ENCODE data around the gene SELENOW.
A peak's percentile ranks its signal among the peaks of the same experiment; 100 is the strongest.
"Not testable (repeated sequence)": the region's sequence is repeated elsewhere in the genome, so short reads cannot be mapped to it uniquely, and the experiment has no call there.

SELENOW gene

DNA sequence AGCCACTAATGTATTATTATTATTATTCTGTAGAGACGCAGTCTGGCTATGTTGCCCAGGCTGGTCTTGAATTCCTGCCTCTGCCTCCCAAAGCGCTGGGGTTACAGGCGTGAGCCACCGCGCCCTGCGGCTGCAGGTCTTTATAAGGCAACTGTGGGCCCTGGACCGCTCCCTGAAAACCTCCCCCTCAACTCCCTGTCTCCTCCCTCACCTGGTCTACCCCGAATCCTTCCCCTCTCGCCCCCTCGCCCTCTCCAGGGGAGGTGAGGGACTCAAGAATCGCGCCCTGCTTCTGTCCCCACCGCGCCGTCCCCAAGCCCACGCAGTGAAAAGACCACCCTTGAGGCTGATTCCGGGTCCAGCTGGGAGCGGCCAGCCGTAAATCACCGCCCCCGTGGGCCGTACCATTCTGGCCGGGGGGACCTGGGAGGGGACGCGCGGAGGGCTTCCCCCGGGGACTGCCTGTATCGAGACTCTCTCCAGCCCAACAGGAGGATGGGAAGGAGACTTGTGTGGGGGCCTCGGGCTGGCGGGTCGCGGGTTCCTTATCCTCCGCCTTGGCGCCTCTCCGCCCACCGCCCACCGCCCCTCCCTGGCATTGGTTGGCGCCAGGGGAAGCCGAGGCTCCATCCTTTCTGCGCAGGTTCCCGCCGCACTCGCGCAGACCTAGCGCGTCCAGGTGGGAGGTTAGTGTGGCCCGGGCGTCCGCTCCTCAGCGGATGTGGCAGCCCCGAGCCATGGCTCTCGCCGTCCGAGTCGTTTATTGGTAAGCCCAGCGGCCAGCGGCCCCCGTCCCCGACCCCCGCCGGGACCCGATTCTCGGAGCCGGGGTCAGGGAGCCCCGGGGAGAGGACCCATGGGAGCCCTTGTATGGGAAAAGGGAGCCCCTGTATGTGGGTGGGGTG lies at the start of gene SELENOW:
TSS of gene SELENOW (plus strand) at position 655 of the 905 bp plus-strand sequence. CDS start at position 738, 83 bp downstream.
- DNase-seq (ENCODE audit: low read depth, low spot score) = peak; percentile 34

GRCh38 chr19:47729468-47729798 lies 49.1 kb upstream of the SELENOW start:
- DNase-seq (ENCODE audit: low read depth, low spot score) = no peak

DNA sequence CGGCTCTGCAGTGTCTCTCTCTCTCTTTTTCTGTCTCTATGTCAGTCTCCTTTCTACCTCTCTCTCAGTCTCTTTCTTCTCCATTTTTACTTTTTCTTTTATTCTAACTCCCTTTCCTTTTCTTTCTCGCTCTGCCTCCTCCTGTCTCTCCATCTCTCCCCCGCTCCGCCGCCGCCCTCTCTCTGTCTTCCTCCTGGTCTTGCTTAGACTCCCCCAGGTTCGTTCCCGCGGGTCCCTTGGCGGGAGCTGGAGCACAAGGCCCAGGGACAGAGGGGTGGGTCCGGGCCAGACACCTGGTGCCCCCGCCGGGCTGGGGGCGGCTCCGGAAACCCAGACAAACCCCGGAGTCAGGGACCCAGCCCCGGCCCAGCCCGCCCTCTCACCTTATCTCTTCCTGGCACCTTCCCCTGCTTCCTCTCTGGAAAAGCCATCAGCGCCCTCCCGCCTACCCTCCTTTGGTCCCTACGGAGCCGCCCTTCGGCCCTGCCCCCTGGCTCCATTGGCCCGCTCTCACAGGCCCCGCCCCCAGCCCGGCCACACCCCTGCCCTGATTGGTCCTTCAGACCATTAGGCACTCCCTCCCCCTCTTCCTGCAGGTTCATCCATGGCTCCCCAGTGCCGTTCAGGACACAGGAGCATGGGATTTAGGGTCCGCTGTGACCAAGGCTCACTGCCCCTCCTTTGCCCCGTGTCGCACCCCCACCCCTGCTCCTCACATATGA lies 48.5 kb upstream of the SELENOW start:
- DNase-seq (ENCODE audit: low read depth, low spot score) = no peak

- DNase-seq (ENCODE audit: low read depth, low spot score) = no peak
Measured at GRCh38 chr19:47730521-47730889, 48.0 kb upstream of the SELENOW start.

DNA sequence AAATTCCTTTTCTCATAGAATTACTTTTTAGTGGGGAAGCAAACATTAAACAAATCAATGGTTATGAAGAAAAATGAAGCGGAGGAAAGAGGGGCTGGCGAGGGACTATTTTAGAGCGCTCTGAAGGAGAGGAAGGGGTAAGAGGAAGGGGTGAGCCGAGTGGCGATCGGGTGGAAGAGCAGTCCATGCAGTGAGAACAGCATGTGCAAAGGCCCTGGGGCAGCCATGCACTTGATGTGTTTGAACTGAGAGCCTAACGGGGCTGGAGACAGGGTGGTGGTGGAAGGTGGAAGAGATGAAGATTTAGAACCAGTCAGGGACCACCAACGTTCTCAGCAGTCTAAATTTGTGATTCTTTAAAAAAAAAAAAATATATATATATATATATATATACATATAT lies 47.6 kb upstream of the SELENOW start:
- DNase-seq (ENCODE audit: low read depth, low spot score) = no peak

GRCh38 chr19:47735131-47735530 lies 43.4 kb upstream of the SELENOW start:
- DNase-seq (ENCODE audit: low read depth, low spot score) = no peak

DNA sequence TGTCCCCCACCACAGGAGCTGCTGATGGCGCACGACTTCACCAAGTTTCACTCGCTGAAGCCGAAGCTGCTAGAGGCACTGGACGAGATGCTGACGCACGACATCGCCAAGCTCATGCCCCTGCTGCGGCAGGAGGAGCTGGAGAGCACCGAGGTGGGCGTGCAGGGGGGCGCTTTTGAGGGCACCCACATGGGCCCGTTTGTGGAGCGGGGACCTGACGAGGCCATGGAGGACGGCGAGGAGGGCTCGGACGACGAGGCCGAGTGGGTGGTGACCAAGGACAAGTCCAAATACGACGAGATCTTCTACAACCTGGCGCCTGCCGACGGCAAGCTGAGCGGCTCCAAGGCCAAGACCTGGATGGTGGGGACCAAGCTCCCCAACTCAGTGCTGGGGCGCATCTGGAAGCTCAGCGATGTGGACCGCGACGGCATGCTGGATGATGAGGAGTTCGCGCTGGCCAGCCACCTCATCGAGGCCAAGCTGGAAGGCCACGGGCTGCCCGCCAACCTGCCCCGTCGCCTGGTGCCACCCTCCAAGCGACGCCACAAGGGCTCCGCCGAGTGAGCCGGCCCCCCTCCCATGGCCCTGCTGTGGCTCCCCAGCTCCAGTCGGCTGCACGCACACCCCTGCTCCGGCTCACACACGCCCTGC lies 37.5 kb upstream of the SELENOW start:
- no peak for DNase-seq (ENCODE audit: low read depth, low spot score)

DNA sequence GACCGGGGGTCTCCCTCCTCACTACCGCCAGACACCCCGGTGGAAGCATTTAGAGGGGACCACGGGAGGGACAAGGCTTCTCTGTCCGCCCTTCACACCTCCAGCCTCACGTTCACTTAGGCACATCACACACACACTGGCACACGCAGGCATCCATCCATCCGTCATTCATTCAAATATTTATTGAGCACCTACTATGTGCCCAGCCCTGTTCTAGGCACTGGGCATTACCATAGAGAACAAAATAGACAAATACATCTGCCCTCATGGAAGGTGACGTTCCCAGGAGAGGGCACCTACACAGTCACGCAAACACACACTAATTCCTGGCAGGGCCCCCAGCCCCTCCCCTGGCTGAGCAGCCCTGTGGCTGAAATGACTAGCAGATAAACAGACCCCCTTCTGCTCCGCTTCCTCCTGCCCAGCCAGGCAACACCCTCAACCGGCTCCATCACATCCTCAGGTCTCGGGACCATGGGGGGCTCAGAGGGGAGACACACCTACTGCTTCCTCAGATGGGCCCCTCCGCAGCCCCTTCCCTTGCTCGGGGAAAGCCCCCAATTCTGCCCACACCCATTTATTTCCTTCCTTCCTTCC lies 36.9 kb upstream of the SELENOW start:
- no peak for DNase-seq (ENCODE audit: low read depth, low spot score)

DNA sequence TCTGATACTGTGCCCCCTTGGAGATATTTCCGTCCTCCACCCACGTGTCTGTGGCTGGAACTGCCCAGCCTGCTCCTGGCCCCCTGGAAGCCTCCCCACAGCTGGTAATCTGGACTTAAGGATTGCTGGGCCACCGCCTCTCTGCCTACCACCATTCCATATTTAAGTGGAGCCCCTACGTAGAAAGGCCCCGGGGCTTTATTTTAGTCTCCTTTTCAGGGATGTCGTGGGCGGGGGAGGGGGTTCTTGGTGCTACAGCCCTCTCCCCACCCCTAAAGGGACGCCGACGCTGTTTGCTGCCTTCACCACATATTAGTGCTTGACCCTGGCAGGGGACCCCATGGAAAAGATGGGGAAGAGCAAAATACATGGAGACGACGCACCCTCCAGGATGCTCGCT lies 35.9 kb upstream of the SELENOW start:
- no peak for DNase-seq (ENCODE audit: low read depth, low spot score)

DNA sequence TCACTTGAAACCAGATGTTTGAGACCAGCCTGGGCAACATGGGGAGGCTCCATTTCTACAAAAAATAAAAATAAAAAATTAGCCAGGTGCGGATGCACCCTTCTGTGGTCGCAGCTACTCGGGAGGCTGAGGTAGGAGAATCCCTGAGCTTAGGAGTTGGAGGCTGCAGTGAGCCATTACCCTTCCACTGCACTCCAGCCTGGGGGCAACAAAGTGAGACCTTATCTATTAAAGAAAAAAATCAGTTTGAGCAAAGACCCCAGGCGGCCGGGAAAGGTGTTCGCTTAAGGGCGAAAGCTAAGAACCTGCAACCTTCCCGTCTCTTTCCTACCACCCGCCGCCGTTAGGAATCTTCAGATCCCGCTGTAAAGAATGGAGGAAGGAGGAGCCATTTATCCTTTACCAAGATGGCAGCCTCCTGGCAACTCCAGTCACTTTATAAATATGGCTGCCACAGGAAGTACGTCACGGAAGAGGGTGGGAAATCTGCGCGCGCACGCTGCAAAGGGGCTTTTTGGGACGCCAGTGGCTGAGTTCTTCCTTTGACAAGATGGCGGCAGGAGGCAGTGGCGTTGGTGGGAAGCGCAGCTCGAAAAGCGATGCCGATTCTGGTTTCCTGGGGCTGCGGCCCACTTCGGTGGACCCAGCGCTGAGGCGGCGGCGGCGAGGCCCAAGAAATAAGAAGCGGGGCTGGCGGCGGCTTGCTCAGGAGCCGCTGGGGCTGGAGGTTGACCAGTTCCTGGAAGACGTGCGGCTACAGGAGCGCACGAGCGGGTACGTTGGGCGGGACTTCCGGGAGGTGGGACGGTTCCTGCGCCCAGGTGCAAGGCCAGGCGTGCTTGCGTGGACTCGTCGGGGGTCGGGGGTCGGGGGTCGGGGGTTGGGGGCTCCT lies 33.2 kb upstream of the SELENOW start, which contains the start of gene NOP53:
TSS of gene NOP53 (plus strand) at position 537 of the 892 bp plus-strand sequence. CDS start at position 551, 14 bp downstream.
- peak; percentile 88 for DNase-seq (ENCODE audit: low read depth, low spot score)

DNA sequence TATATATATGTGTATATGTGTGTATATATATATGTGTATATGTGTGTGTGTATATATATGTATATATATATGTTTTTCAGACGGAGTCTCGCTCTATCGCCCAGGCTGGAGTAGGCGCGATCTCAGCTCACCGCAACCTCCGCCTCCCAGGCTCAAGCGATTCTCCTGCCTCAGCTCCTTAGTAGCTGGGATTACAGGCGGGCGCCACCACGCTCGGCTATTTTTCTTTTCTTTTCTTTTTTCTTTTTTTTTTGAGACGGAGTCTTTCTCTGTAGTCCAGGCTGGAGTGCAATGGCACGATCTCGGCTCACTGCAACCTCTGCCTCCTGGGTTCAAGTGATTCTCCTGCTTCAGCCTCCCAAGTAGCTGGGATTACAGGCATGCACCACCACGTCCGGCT lies 32.4 kb upstream of the SELENOW start:
- not testable (repeated sequence) for DNase-seq (ENCODE audit: low read depth, low spot score)

- no peak for DNase-seq (ENCODE audit: low read depth, low spot score)
Measured at GRCh38 chr19:47749326-47749725, 29.2 kb upstream of the SELENOW start.

GRCh38 chr19:47750752-47751151 lies 27.8 kb upstream of the SELENOW start:
- no peak for DNase-seq (ENCODE audit: low read depth, low spot score)

DNA sequence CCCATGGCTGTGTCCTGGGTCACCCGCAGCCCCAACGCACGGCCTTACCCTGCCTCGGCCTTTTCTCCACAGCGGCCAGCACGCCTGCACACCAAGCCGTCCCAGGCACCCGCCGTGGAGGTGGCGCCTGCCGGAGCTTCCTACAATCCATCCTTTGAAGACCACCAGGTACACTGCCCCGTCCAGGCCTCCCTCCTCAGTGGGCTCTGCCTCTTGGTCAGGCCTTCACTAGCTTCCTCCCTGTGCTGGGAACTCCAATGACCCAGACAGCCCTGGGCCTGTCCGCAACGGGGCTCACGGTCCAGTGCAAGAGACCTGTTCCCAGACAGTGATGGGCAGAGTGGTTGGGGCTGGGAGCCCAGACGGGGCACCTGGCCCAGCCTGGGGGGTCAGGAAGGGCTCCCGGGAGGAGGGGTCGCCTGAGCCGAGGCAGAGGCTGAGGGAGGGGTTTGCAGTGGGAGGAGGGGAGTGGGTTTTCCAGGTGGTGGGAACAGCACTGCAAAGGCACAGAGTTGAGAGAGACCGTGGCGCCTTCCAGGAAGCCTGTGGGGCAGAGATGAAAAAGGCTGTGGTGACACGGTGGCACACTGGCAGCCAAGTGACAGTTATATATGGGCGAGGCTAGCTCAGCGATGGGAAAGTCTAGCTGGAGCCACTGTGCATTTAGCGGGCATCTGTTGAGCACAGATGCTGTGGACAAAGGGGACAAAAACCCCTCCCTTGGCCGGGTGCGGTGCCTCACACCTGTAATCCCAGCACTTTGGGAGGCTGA lies 25.9 kb upstream of the SELENOW start:
- DNase-seq (ENCODE audit: low read depth, low spot score) = no peak

DNA sequence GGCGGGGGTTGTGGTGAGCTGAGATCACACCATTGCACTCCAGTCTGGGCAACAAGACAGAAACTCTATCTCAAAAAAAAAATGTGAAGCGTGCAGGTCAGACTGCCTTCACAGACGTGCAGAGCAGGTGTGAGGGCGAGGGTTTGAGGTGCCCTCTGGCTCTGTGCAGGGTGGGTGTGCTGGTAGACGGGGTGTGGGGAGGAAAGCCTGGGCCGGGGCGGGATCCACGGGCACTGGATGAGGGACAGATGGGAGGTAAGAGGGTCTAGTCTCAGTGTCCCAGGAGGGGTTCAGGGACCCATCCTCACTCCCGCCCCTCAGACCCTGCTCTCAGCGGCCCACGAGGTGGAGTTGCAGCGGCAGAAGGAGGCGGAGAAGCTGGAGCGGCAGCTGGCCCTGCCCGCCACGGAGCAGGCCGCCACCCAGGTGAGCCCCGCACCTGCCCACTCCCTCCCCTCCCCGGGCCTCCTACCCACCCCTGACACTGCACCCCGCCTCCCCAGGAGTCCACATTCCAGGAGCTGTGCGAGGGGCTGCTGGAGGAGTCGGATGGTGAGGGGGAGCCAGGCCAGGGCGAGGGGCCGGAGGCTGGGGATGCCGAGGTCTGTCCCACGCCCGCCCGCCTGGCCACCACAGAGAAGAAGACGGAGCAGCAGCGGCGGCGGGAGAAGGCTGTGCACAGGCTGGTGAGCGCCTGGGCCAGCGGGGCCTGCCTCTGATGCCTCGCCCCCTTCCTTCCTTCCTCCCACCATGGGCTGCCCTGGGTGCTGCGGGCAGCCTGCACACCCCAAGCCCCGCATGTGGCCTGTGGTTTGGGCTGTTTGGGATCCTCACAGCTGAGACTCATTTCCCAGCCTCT lies 24.1 kb upstream of the SELENOW start:
- no peak for DNase-seq (ENCODE audit: low read depth, low spot score)

DNA sequence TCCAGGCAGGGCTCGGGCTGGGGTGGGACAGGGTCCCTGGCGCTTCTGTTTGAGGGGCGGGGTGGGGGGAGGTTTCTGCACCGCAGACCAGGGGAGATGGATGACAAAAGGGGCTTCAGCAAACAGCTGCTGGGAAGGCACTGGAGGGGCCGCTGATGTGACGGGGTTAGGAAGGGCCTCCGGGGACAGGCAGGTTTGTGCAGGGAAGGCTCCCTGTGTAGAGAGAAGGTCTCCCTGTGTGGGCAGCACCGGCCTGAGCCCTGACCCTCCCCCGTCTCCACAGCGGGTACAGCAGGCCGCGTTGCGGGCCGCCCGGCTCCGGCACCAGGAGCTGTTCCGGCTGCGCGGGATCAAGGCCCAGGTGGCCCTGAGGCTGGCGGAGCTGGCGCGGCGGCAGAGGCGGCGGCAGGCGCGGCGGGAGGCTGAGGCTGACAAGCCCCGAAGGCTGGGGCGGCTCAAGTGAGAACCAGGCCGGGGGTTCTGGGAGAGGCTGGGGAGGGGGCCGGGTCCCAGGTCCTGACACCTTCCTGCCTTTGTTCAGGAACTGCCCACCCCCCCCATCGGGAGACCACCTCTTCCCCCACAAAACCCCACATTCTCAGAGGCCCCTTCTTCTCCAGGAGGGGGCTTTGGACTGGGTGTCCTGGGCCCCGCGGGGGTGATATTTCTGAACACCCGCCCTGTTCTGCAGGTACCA lies 23.3 kb upstream of the SELENOW start:
- no peak for DNase-seq (ENCODE audit: low read depth, low spot score)

DNA sequence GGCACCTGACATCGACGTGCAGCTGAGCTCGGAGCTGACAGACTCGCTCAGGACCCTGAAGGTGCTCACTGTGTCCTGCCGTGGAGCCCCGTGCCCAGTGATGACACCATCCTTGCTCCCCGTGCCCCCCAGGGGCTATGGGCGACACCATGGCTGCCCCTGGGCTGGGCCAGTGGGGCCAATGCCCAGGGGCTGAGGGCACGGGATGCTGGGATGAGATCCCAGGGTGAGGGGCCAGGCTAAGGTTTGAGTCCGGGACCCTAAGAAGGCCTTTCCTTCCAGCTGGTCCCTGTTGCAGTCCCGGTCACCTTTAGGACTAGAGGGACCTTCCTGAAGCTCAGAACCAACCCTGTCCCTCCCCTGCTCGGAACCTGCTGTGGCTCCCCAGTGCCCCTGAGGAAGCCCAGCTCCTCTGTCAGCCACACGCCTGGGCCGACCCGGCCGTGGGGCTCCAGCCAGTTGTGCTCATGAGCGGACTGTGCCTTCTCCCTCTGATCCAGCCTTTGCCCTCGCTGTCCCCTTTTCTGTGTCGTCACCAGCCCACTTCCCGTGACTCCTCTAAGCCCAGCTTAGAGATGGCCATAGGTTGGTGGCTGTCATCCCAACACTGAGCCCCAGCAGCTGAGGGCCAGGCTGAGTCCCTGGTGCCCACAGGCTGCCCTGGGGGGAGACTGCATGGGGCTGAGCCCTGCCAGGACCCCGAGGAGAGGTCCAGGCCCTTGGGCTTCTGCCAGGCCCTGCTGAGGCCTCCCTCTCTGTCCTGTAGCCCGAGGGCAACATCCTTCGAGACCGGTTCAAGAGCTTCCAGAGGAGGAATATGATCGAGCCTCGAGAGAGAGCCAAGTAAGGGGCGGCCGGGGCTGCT lies 22.5 kb upstream of the SELENOW start:
- DNase-seq (ENCODE audit: low read depth, low spot score) = no peak

GRCh38 chr19:47756627-47756929 lies 21.9 kb upstream of the SELENOW start:
- DNase-seq (ENCODE audit: low read depth, low spot score) = no peak
